Kidney glomerular epithelial cell (primary cell): ENCODE measurements around the gene WNT3.

Experiments used
- DNase-seq: peaks from one replicate; lab custom pipeline; 2025; lab: John Stamatoyannopoulos, UW

WNT3 gene

DNA sequence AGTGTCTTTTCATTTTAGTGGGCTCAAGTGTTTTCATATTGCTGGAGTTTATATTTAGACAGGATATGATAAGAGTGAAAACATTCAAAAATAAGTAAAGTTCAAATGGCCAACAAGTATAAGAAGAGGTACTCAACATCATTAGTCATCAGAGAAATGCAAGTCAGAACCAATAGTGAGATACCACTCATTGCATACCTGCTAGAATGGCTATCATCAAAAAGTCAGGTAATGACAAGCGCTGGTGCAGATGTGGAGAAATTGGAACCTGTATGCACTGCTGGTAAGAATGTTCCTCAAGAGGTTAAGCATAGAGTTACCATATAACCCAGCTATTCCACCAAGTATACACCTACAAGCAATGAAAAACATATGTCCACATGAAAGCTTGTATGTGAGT is 87.8 kb downstream of the WNT3 start:
- DNase-seq = no peak

DNA sequence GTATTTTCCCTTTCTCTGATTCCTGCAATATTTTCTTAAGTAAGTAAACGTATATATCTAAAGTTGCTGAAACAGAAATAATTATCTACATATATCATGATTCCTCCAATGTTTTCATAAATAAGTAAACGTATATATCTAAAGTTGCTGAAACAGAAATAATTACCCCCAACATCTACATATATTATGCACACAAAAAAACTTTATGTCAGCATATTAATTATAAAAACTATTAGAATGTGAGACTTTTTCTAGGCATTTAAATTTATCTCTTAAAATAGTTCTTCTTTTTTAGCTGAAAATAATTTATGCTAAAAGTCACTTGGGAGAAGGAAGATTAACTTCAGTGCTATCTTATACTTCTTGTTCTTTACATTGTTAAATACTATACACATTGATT is 88.5 kb downstream of the WNT3 start:
- no peak for DNase-seq

DNA sequence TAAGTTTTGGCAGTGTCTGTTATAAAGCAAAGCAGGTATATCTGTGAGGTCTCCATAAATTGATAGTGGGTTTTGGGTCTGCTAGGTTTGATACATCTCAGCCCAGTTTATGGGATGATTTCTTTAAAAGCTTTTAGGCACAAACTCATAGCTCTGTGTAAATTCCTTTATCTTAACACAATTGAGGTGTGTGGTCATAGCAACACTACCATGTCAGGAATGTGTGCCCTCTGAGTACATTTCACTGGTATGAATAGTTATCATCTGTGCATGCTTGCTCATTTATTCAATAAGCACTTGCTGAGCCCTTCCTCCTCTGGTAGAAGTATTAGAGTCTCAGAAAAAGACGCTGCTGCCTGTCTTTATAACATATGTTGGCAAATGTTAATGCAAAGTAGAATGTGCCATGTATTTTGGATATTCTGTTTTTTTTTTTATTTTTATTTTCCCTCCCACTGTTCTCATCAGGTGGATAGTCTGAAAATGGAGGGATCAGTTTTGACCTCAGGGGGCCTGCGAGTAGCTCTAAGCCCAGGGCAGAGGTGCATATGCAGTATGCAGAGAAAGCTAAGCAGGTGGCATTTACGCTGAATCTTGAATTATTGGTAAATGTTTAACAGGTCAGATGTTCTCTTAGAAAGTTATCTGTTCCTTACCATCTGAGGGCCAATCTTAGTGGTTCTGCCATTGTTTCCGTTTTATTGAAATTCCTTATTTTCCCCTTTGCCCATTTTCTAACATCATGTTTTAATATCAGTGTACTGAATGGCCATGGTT is 90.7 kb downstream of the WNT3 start:
- peak; percentile 74 for DNase-seq

DNA sequence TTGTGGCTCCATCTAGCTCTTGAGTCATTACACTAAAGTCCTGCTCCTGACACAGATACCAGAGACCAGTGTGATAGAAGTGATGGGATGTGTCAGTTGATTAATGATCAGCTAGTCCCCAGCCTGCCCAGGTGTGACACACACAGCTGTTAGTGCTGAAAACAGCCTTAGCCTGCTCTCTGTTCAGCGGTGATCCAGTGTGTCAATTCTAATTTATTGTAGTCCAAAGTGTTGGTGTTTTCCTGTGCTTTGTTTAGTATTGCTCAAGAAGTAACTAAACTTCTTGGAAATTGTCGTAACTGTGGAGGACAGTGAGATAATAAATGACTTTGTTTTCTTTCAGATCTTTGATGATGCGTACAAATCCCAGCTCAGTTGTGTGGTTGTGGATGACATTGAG is 92.3 kb downstream of the WNT3 start:
- peak; percentile 38 for DNase-seq

DNA sequence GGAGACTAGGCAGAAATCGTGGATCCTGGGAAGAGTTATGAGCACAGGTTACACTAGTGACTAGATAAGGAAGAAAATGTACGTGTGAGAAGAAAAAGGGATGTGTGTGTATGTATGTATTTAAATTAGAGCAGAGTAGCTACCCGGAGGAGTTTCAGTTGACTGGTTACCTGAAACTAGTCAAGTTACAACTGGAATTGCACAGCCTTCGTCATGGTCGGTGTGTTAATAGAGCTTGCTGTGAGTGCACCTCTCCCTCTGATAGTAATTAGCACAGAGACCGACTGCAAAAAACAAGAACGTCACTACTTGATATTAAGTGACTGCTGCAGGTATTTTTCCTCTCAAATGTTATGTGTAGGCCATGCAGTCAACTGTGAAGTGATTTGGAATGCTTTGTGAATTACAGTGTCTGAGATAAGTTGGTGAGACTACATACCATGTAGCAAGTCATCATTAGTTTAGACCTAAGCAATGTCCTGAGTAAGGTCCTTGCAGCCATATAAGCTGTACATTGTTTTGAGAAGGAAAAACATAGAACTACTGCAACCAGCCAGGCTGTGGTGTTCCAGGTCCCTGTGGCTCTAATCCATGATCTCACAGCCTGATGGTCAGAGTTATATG is 95.7 kb downstream of the WNT3 start:
- DNase-seq = peak; percentile 18

DNA sequence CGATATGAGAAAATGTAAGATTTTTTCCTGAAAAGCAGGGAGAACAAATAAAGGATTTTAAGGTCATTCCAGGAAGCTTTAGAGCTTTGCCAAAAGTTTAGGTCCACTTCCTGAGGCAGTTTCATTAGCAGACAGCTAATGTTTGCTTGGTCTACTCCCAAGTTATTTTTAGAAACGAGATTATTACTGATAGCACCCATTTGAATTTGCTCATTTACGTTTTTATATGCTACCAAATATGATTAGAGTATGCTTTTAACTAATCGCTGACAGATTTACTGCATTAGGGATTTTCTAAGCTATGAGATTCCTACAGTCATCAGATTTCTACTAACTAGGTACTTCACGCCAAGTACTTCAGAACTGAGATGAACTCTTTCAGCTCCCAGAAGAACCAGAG is 98.1 kb downstream of the WNT3 start:
- DNase-seq = no peak

DNA sequence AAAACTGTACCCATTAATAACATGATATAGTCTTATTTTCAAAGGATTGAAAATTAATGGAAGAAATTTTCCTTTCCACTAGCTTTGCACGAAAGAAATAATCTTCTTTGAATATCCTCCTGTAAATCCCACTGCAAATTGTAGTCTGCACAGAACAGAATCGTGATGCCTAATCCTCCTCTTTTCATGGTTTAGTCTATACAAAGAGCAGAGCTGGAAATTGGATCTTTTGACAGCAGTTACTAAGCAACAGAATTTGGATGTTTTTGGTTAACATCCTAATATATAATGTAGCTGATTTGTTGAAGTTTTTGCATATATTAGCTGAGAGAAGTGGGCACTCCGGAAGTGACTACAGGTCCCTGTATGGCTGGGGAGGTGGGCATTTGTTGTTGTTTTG is 98.6 kb downstream of the WNT3 start:
- no peak for DNase-seq

DNA sequence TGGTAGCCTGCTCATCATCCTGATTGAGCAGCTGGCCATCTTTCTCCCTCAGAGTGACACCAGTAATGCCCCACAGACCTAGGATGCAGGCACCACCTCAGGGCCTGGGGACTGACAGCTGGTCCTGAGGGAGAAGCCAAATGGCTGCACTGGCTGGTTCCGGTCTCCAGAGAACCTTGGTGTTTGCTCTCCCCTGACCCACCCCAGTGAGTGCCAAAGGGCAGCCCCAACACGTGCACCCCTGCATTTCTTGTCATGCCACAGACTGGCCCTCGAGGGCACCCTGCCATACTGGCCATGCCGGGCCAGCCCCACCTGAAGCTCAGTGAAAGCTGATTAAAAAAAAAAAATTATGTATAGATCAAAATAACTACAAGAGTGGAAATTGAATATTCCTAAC is 100.5 kb downstream of the WNT3 start:
- DNase-seq = no peak
